GM18505 (cell line): Measurements from ENCODE around the gene PIR.

ENCODE experiments used
- ATAC-seq: cut with Tn5 transposase; IDR thresholded peaks from one replicate; pipeline ENCODE4 v1.9.1; 2021; ENCODE audit not compliant: unreplicated experiment
- POLR2A ChIP-seq: IDR thresholded peaks from 4 replicates; pipeline ENCODE4 v1.6.1; 2011; ENCODE audit warnings: borderline replicate concordance; ENCODE audit not compliant: insufficient read depth, insufficient read length; ENCODE audit errors: extremely low read depth

PIR gene

DNA sequence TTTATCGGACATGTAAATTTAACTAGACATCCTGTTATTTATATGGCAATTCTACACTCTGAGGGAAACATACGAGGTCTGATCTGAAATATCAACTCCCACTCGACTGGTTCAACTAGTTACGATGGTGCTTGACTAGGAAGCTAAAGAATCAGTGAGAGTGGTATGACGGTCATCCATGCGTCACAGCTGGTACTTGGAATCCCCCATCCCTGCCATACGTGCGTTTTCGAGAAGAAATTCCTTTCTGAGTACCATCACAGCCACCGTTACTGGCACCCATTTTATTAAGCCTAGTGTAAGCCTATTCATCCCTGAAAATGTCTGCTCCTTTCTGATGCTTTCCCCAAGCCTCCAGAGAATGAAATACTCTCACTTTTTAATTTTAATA, 157.1 kb downstream of the PIR start:
- ATAC-seq = no peak
- no peak for TF ChIP-seq POLR2A

DNA sequence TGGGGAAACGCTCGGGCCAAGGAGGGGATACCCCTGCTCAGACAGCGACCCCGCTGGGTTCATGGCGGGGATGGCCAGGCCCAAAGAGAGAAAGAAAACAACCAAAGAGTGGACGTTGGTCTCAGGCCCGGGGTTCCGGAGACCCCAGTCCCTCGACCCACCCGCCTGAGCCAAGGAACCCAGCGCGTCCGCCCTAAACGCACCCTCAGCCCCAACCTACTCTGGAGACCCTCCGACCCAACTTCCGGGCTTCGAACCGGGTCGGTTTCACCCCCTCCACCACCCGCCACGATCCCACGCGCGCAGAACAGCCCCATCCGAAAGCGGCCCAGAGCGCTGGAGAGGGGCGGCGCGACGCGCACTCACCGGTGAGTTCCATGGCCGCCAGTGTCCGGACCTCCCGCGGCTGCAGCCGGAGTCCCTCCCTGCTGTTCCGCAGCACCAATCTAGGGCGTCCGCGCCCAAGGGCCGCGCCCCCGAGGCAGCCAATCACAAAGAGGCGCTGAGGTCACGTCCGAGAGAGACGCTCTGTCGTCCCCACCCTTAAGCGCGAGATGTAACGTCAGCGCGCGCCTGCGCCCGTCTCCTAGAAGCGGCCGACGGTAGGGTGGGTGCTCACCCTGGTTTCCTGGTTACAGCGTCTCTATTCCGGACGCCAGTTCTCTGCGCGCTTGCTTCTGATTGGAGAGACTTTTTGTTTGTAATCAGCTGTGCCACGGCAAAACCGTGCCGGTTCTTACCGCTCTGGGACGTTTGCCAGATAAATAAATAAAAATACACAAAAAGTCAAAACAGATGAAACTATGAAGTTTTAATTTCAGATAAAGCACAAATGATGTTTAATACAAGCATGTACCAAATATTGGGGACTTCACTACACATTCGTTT, 157.8 kb downstream of the PIR start, which contains the start of gene PIGA:
Gene PIGA (minus strand): TSS at position 389 of the 888 bp plus-strand sequence. CDS start 3,593 bp downstream, outside the sequence.
- TF ChIP-seq POLR2A = peak; percentile 62
- ATAC-seq = peak; percentile 99
